BLaER1 treated with 17β-estradiol and CSF1 and Interleukin-3, amounts not matched to agents 10 nM and 100 nM (cell line): ENCODE measurements around the gene RNF227.

Experiments used
- H3K27ac ChIP-seq, 11 experiments: shearing (Covaris generic); formaldehyde crosslinking; 2 replicates each; pipeline ENCODE4 v1.8.1; 2022
- H3K27me3 ChIP-seq, 11 experiments: shearing (Covaris generic); formaldehyde crosslinking; 2 replicates each; pipeline ENCODE4 v1.8.1; 2022
- H3K36me3 ChIP-seq, 11 experiments: shearing (Covaris generic); formaldehyde crosslinking; 2 replicates each; pipeline ENCODE4 v1.8.1; 2022
- H3K4me1 ChIP-seq, 10 experiments: shearing (Covaris generic); formaldehyde crosslinking; 2 replicates each; pipeline ENCODE4 v1.8.1; 2022
- H3K4me2 ChIP-seq, 11 experiments: shearing (Covaris generic); formaldehyde crosslinking; 2 replicates each; pipeline ENCODE4 v1.8.1; 2022
- H3K4me3 ChIP-seq, 10 experiments: shearing (Covaris generic); formaldehyde crosslinking; 2 replicates each; pipeline ENCODE4 v1.8.1; 2022
- H3K9ac ChIP-seq, 11 experiments: shearing (Covaris generic); formaldehyde crosslinking; 2 replicates each; pipeline ENCODE4 v1.8.1; 2022
- H3K9me3 ChIP-seq, 11 experiments: shearing (Covaris generic); formaldehyde crosslinking; replicated peaks in 1 of 11; 2 replicates each; pipeline ENCODE4 v1.8.1; 2022
- H4K20me1 ChIP-seq, 11 experiments: shearing (Covaris generic); formaldehyde crosslinking; 2 replicates each; pipeline ENCODE4 v1.8.1; 2022
- Cebpa-rat ChIP-seq, 11 experiments: shearing (Covaris generic); IDR thresholded peaks; 2 replicates each; pipeline ENCODE4 v1.8.1; 2022

The RNF227 gene

GRCh38 chr17:7916808-7917207, 719 bp upstream of the RNF227 start:
- Histone ChIP-seq H3K9me3 (peaks cover 0 to 6% (median 0%) of the 10 kb centered on the region in 11 experiments; a peak in 4 of 22 replicates), H3K27ac (peak overlapping the region in 4 of 11 experiments; percentile 78 to 84 (median 80); a peak in 7 of 22 replicates), H3K36me3 (peaks cover 6 to 20% (median 13%) of the 10 kb centered on the region in 11 experiments), H4K20me1 (peaks cover 0 to 9% (median 6%) of the 10 kb centered on the region in 11 experiments; a peak in 10 of 22 replicates), H3K4me2 (peak overlapping the region; percentile 85 to 99 (median 93)), H3K4me3 (no peak overlapping the region), H3K9ac (peak overlapping the region in 5 of 11 experiments; percentile 71 to 80 (median 75); a peak in 5 of 22 replicates), H3K27me3 (no peaks in the 10 kb centered on the region), H3K4me1 (peaks cover 40 to 69% (median 54%) of the 10 kb centered on the region in 10 experiments)
- TF ChIP-seq Cebpa-rat (IDR thresholded peaks at IDR 0.05), result no peak

GRCh38 chr17:7916385-7916682, 245 bp upstream of the RNF227 start:
- Histone ChIP-seq H3K27me3 (no peaks in the 10 kb centered on the region), H3K27ac (peak overlapping the region; percentile 55 to 85 (median 80); a peak in 21 of 22 replicates), H3K36me3 (peaks cover 11 to 25% (median 17%) of the 10 kb centered on the region in 11 experiments), H3K4me3 (peak overlapping the region; percentile 58 to 72 (median 64)), H4K20me1 (peaks cover 0 to 14% (median 10%) of the 10 kb centered on the region in 11 experiments; a peak in 11 of 22 replicates), H3K9me3 (peaks cover 0 to 6% (median 0%) of the 10 kb centered on the region in 11 experiments; a peak in 4 of 22 replicates), H3K4me2 (peak overlapping the region; percentile 85 to 99 (median 93)), H3K4me1 (peaks cover 45 to 74% (median 59%) of the 10 kb centered on the region in 10 experiments), H3K9ac (peak overlapping the region; percentile 61 to 80 (median 75); a peak in 21 of 22 replicates)
- TF ChIP-seq Cebpa-rat (IDR thresholded peaks at IDR 0.05), result no peak

- Histone ChIP-seq H4K20me1 (peaks cover 0 to 25% (median 19%) of the 10 kb centered on the region in 11 experiments; a peak in 11 of 22 replicates), H3K27ac (peak overlapping the region; percentile 55 to 85 (median 80); a peak in 21 of 22 replicates), H3K4me1 (peaks cover 49 to 67% (median 56%) of the 10 kb centered on the region in 10 experiments), H3K4me2 (peak overlapping the region; percentile 85 to 99 (median 93)), H3K4me3 (peak overlapping the region; percentile 58 to 72 (median 64)), H3K27me3 (no peaks in the 10 kb centered on the region), H3K36me3 (peaks cover 22 to 37% (median 29%) of the 10 kb centered on the region in 11 experiments), H3K9me3 (peaks cover 0 to 6% (median 0%) of the 10 kb centered on the region in 11 experiments; a peak in 4 of 22 replicates), H3K9ac (peak overlapping the region; percentile 61 to 80 (median 75))
- no peak for TF ChIP-seq Cebpa-rat (IDR thresholded peaks at IDR 0.05)
These were observed 894 bp downstream of the RNF227 start for GRCh38 chr17:7915179-7915610.

- H4K20me1 ChIP-seq, result peaks cover 0 to 46% (median 25%) of the 10 kb centered on the region in 11 experiments; a peak in 13 of 22 replicates
- H3K27me3 ChIP-seq, result no peaks in the 10 kb centered on the region
- peak overlapping the region in 5 of 11 experiments; percentile 12 to 55 (median 34); a peak in 5 of 22 replicates for H3K4me2 ChIP-seq
- H3K4me3 ChIP-seq, result no peak overlapping the region
- peaks cover 47 to 64% (median 52%) of the 10 kb centered on the region in 10 experiments for H3K4me1 ChIP-seq
- H3K27ac ChIP-seq, result peak overlapping the region in 9 of 11 experiments; percentile 10 to 68 (median 50); a peak in 11 of 22 replicates
- peak overlapping the region in 6 of 11 experiments; percentile 39 to 64 (median 56); a peak in 9 of 22 replicates for H3K9ac ChIP-seq
- peaks cover 0 to 6% (median 0%) of the 10 kb centered on the region in 11 experiments; a peak in 4 of 22 replicates for H3K9me3 ChIP-seq
- no peak for TF ChIP-seq Cebpa-rat (IDR thresholded peaks at IDR 0.05)
- peaks cover 44 to 58% (median 51%) of the 10 kb centered on the region in 11 experiments for H3K36me3 ChIP-seq
These were observed 3.1 kb downstream of the RNF227 start for GRCh38 chr17:7912927-7913524.

GRCh38 chr17:7911116-7911515, 5.0 kb downstream of the RNF227 start:
- no peak overlapping the region for H3K4me3 ChIP-seq
- H3K4me2 ChIP-seq, result peak overlapping the region in 4 of 11 experiments; percentile 37 to 55 (median 46); a peak in 7 of 22 replicates
- H3K36me3 ChIP-seq, result peaks cover 63 to 77% (median 70%) of the 10 kb centered on the region in 11 experiments
- peaks cover 0 to 1% (median 0%) of the 10 kb centered on the region in 11 experiments; a peak in 2 of 22 replicates for H3K9me3 ChIP-seq
- H3K27me3 ChIP-seq, result no peaks in the 10 kb centered on the region
- peaks cover 39 to 55% (median 43%) of the 10 kb centered on the region in 10 experiments for H3K4me1 ChIP-seq
- H3K27ac ChIP-seq, result peak overlapping the region in 6 of 11 experiments; percentile 17 to 68 (median 52); a peak in 9 of 22 replicates
- H4K20me1 ChIP-seq, result peaks cover 0 to 65% (median 36%) of the 10 kb centered on the region in 11 experiments; a peak in 14 of 22 replicates
- TF ChIP-seq Cebpa-rat (IDR thresholded peaks at IDR 0.05), result no peak
- H3K9ac ChIP-seq, result peak overlapping the region; percentile 16 to 64 (median 57); a peak in 16 of 22 replicates

GRCh38 chr17:7910711-7911110, 5.4 kb downstream of the RNF227 start:
- Histone ChIP-seq H3K4me1 (peaks cover 37 to 52% (median 42%) of the 10 kb centered on the region in 10 experiments), H3K27me3 (no peaks in the 10 kb centered on the region), H4K20me1 (peaks cover 0 to 69% (median 40%) of the 10 kb centered on the region in 11 experiments; a peak in 14 of 22 replicates), H3K9me3 (no peaks in the 10 kb centered on the region), H3K9ac (peak overlapping the region in 8 of 11 experiments; percentile 14 to 64 (median 58); a peak in 7 of 22 replicates), H3K4me2 (peak overlapping the region in 1 of 11 experiments; percentile 55; a peak in 1 of 22 replicates), H3K4me3 (no peak overlapping the region), H3K36me3 (peaks cover 67 to 81% (median 74%) of the 10 kb centered on the region in 11 experiments), H3K27ac (peak overlapping the region in 1 of 11 experiments; percentile 68; a peak in 1 of 22 replicates)
- TF ChIP-seq Cebpa-rat (IDR thresholded peaks at IDR 0.05), result no peak

- H3K9me3 ChIP-seq, result no peaks in the 10 kb centered on the region
- H3K27ac ChIP-seq, result peak overlapping the region in 1 of 11 experiments; percentile 68; a peak in 1 of 22 replicates
- no peak for TF ChIP-seq Cebpa-rat (IDR thresholded peaks at IDR 0.05)
- H3K9ac ChIP-seq, result peak overlapping the region in 9 of 11 experiments; percentile 10 to 59 (median 21); a peak in 7 of 22 replicates
- H3K4me1 ChIP-seq, result peaks cover 34 to 51% (median 41%) of the 10 kb centered on the region in 10 experiments
- H4K20me1 ChIP-seq, result peaks cover 0 to 73% (median 42%) of the 10 kb centered on the region in 11 experiments; a peak in 14 of 22 replicates
- H3K4me3 ChIP-seq, result no peak overlapping the region
- no peak overlapping the region for H3K4me2 ChIP-seq
- peaks cover 72 to 86% (median 78%) of the 10 kb centered on the region in 11 experiments for H3K36me3 ChIP-seq
- no peaks in the 10 kb centered on the region for H3K27me3 ChIP-seq
These were observed 5.8 kb downstream of the RNF227 start for GRCh38 chr17:7910281-7910680.

- TF ChIP-seq Cebpa-rat (IDR thresholded peaks at IDR 0.05), result no peak
- no peaks in the 10 kb centered on the region for H3K27me3 ChIP-seq
- H3K27ac ChIP-seq, result no peak overlapping the region
- no peak overlapping the region for H3K4me2 ChIP-seq
- peaks cover 83 to 96% (median 90%) of the 10 kb centered on the region in 11 experiments for H3K36me3 ChIP-seq
- H3K9ac ChIP-seq, result peak overlapping the region in 1 of 11 experiments; percentile 21; a peak in 1 of 22 replicates
- H4K20me1 ChIP-seq, result peaks cover 0 to 84% (median 48%) of the 10 kb centered on the region in 11 experiments; a peak in 14 of 22 replicates
- H3K9me3 ChIP-seq, result no peaks in the 10 kb centered on the region
- no peak overlapping the region for H3K4me3 ChIP-seq
- peaks cover 22 to 39% (median 29%) of the 10 kb centered on the region in 10 experiments for H3K4me1 ChIP-seq
These were observed 7.0 kb downstream of the RNF227 start for GRCh38 chr17:7909089-7909488.
